Karpas-422 (cell line): ENCODE measurements around the gene STK32B. TPM values are rescaled to one million over a fixed set of nuclear protein-coding genes. Genes with fewer than 3 reads are reported as not detected.

Source experiments
- DNase-seq: peaks from one replicate; pipeline ENCODE4 v3.0.0-alpha.2; 2015
- H2AFZ ChIP-seq: fragments of 200-600 bp; sonication (generic); 2 replicates; pipeline ENCODE4 v1.6.1; 2014; ENCODE audit warnings: antibody characterized with exemption, low read length, mixed read lengths
- H3K27ac ChIP-seq: fragments of 200-600 bp; sonication (generic); 2 replicates; pipeline ENCODE4 v1.5.1; 2014; ENCODE audit warnings: mild to moderate bottlenecking, low read length, moderate library complexity
- H3K27me3 ChIP-seq: fragments of 200-600 bp; sonication (generic); 2 replicates; pipeline ENCODE4 v1.6.1; 2014; ENCODE audit warnings: low read length, mixed read lengths
- H3K36me3 ChIP-seq: fragments of 200-600 bp; sonication (generic); 2 replicates; pipeline ENCODE4 v1.6.1; 2014; ENCODE audit warnings: low read length, mixed read lengths; ENCODE audit not compliant: insufficient read depth
- H3K4me1 ChIP-seq: fragments of 200-600 bp; sonication (generic); 2 replicates; pipeline ENCODE4 v1.6.1; 2014; ENCODE audit warnings: mild to moderate bottlenecking, low read length, mixed read lengths
- H3K4me2 ChIP-seq: fragments of 200-600 bp; sonication (generic); 2 replicates; pipeline ENCODE4 v1.6.1; 2014; ENCODE audit warnings: low read length, low read depth, mild to moderate bottlenecking; ENCODE audit not compliant: poor library complexity, severe bottlenecking
- H3K4me3 ChIP-seq: fragments of 200-600 bp; sonication (generic); 2 replicates; pipeline ENCODE4 v1.5.1; 2014; ENCODE audit warnings: mild to moderate bottlenecking, antibody characterized with exemption, low read length, mixed read lengths
- H3K79me2 ChIP-seq: fragments of 200-600 bp; sonication (generic); 2 replicates; pipeline ENCODE4 v1.6.1; 2014; ENCODE audit warnings: mild to moderate bottlenecking, low read length, mixed read lengths
- H3K9ac ChIP-seq: fragments of 200-600 bp; sonication (generic); 2 replicates; pipeline ENCODE4 v1.6.0; 2014; ENCODE audit warnings: low read length
- H3K9me2 ChIP-seq: fragments of 200-600 bp; sonication (generic), shearing (Covaris generic); replicated peaks from 2 replicates; pipeline ENCODE4 v1.6.0; 2014; ENCODE audit warnings: mild to moderate bottlenecking, low read length, moderate library complexity; ENCODE audit not compliant: insufficient read depth
- H3K9me3 ChIP-seq: fragments of 300-700, 200-600 bp; sonication (generic); 2 replicates; pipeline ENCODE4 v1.6.1; 2014; ENCODE audit warnings: low read length, mixed read lengths
- H4K20me1 ChIP-seq: fragments of 200-600 bp; sonication (generic); 2 replicates; pipeline ENCODE4 v1.6.1; 2014; ENCODE audit warnings: mild to moderate bottlenecking, antibody characterized with exemption, low read length, low read depth; ENCODE audit not compliant: insufficient read depth
- small RNA-seq: library from RNA; depleted of rRNA; stranded (forward); fragments of <200 nt; gene quantifications from one replicate; pipeline ENCODE3, GENCODE V24; 2014
- total RNA-seq: library from RNA; depleted of rRNA; stranded (reverse); fragments of >200 nt; shearing (Covaris generic); gene quantifications from 2 replicates; pipeline ENCODE4 v1.2.3, GENCODE V29; 2014; ENCODE audit warnings: low replicate concordance; rRNA removed

Gene STK32B
- total RNA-seq, 1 experiment from 2014 or later = not detected

DNA sequence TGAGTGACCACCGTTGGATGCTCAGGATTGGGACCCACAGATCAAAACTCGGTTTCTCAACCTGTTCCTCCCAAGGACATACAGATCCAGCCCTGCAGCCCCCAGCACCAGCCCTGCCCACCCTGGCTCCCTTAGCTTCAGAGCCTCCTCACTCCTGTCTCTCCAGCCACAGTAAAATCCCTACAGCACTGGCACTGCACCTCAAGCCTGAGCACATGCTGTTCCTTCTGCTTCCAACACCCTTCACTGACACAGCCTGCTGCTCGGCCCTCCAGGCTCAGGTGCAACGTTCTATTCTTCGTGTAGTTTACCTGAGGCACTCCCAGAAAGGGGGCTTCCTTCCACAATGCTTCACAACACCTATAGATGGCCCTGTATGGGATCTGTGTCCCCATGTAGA lies 493.5 kb downstream of the STK32B start:
- no peaks in the 10 kb centered on the region for H4K20me1 ChIP-seq
- H3K27me3 ChIP-seq = no peaks in the 10 kb centered on the region
- no peak overlapping the region for H2AFZ ChIP-seq
- H3K79me2 ChIP-seq = no peaks in the 10 kb centered on the region
- H3K9me2 ChIP-seq = no peaks in the 10 kb centered on the region
- no peak overlapping the region for H3K9ac ChIP-seq
- no peak overlapping the region for H3K4me2 ChIP-seq
- DNase-seq = no peak
- no peak overlapping the region for H3K4me3 ChIP-seq
- H3K27ac ChIP-seq = no peak overlapping the region
- H3K36me3 ChIP-seq = no peaks in the 10 kb centered on the region
- H3K4me1 ChIP-seq = no peaks in the 10 kb centered on the region
- H3K9me3 ChIP-seq = no peaks in the 10 kb centered on the region

DNA sequence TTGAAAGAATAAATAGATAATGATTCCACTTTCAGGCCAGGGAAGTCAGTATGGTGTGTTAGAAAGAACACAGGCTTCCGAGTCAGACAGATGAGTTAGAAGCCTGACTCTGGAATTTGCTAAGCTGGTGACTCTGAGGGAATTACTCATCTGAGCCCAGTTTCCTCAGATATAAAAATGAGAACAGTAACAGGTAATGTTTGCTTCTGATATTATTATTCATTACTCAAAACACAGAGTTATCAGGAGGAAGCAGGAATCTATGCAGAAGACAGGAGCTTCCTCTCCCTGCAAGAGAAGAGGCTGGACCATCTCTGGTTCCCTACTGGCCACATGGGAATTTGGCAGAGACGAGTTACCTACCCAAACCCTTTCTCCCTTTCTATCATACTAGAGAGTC lies 494.0 kb downstream of the STK32B start:
- no peak overlapping the region for H3K9ac ChIP-seq

DNA sequence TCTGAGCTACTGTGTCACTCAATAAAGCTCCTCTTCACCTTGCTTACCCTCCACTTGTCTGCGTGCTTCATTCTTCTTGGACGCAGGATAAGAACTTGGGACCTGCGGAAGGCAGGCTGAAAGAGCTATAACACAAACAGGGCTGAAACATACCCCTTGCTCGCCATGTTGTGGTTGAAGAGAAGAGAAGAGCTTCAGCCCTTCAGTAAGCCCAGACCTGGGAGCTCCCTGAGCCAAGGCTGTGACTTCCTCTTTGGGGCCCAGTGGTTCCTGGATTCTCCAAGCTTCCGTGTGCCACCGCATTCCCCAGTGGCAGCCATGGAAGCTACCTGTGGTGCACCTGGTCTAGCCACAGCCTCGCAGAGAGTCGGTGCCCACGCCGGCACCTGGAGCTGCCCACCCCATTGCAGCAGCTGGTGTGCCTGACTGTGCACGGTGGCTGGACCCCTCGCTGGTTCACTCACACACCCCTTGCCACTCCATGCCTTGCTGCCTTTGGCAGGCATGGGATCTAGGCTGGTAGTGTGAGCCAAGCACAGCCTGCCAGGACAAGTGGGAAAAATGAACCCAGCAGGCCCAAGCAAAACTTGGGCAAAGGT lies 496.5 kb downstream of the STK32B start:
- no peaks in the 10 kb centered on the region for H3K27me3 ChIP-seq
- DNase-seq = no peak
- no peak overlapping the region for H2AFZ ChIP-seq
- no peaks in the 10 kb centered on the region for H4K20me1 ChIP-seq
- H3K4me2 ChIP-seq = no peak overlapping the region
- H3K9ac ChIP-seq = no peak overlapping the region
- no peak overlapping the region for H3K27ac ChIP-seq
- no peaks in the 10 kb centered on the region for H3K9me3 ChIP-seq
- no peaks in the 10 kb centered on the region for H3K9me2 ChIP-seq
- H3K36me3 ChIP-seq = no peaks in the 10 kb centered on the region
- no peaks in the 10 kb centered on the region for H3K4me1 ChIP-seq
- no peaks in the 10 kb centered on the region for H3K79me2 ChIP-seq
- no peak overlapping the region for H3K4me3 ChIP-seq

More for the DNA sequence above, 494.0 kb downstream of the STK32B start:
- H3K4me2 ChIP-seq = no peak overlapping the region
- no peak overlapping the region for H2AFZ ChIP-seq
- H3K4me3 ChIP-seq = no peak overlapping the region
- no peaks in the 10 kb centered on the region for H3K27me3 ChIP-seq
- H3K79me2 ChIP-seq = no peaks in the 10 kb centered on the region
- no peaks in the 10 kb centered on the region for H4K20me1 ChIP-seq
- no peaks in the 10 kb centered on the region for H3K9me3 ChIP-seq
- H3K27ac ChIP-seq = no peak overlapping the region
- no peaks in the 10 kb centered on the region for H3K9me2 ChIP-seq
- H3K4me1 ChIP-seq = no peaks in the 10 kb centered on the region
- DNase-seq = no peak
- H3K36me3 ChIP-seq = no peaks in the 10 kb centered on the region

Small RNA genes lying within 50 kb of the gene (small RNA-seq; reads per million reads assigned to genes)
- gene RF00019 = not detected

Other genes with a start within 250 kb of the STK32B start
- 4.5 and 10.2 TPM in 2 replicates for gene MSX1, start 191.8 kb upstream of the STK32B start, total RNA-seq
- gene CYTL1, start 32.0 kb upstream of the STK32B start, total RNA-seq = not detected in 2 replicates